Thymus (tissue), 11 donors: Measurements from ENCODE around the gene PAX7. TPM values are rescaled to one million over a fixed set of nuclear protein-coding genes. Genes with fewer than 3 reads are reported as not detected.

Experiments used
- DNase-seq, 9 donors: peaks; one replicate each; pipeline ENCODE4 v3.0.0-alpha.2; 2013; ENCODE audit warnings: low spot score in 9 of 9, low read depth in 6 of 9, missing footprints in 1 of 9
- H3K27ac ChIP-seq, 2 donors: one replicate each; pipeline ENCODE4 v1.5.1; 2013; ENCODE audit warnings: control low read depth in 1 of 2, low read depth in 1 of 2, low read length in 1 of 2, mild to moderate bottlenecking in 1 of 2, moderate library complexity in 1 of 2
- H3K27me3 ChIP-seq, 2 donors: one replicate each; pipeline ENCODE4 v1.5.1; 2013; ENCODE audit warnings: low read length in 1 of 2; ENCODE audit not compliant: control insufficient read depth in 2 of 2, insufficient read depth in 1 of 2
- H3K36me3 ChIP-seq, 2 donors: one replicate each; pipeline ENCODE4 v1.5.1; 2013; ENCODE audit warnings: low read length in 1 of 2, mild to moderate bottlenecking in 1 of 2, moderate library complexity in 1 of 2; ENCODE audit not compliant: control insufficient read depth in 2 of 2, insufficient read depth in 2 of 2
- H3K4me1 ChIP-seq, 2 donors: one replicate each; pipeline ENCODE4 v1.5.1; 2013; ENCODE audit warnings: low read length in 2 of 2; ENCODE audit not compliant: control insufficient read depth in 2 of 2, insufficient read depth in 2 of 2
- H3K4me3 ChIP-seq, 2 donors: one replicate each; pipeline ENCODE4 v1.5.1; 2013; ENCODE audit warnings: low read length in 2 of 2, control low read depth in 1 of 2, mild to moderate bottlenecking in 1 of 2
- H3K9me3 ChIP-seq, 2 donors: one replicate each; pipeline ENCODE4 v1.5.1; 2013; ENCODE audit warnings: low read length in 1 of 2, mild to moderate bottlenecking in 1 of 2; ENCODE audit not compliant: control insufficient read depth in 2 of 2, insufficient read depth in 1 of 2
- WGBS: extraction: QIAGEN DNeasy Blood & Tissue Kit; methylation state at CpG from one replicate; pipeline ENCODE4 v1.1.7; 2013; 5-methylcytosine and 5-hydroxymethylcytosine counted together
- polyA plus RNA-seq: library from polyadenylated mRNA; stranded (reverse); fragments of 200-250 nt; gene quantifications from one replicate; pipeline ENCODE4 v1.2.3, GENCODE V29; 2013
- total RNA-seq: library from RNA; stranded (reverse); fragments of 120-200 nt; gene quantifications from one replicate; pipeline ENCODE4 v1.2.4, GENCODE V29; 2013
- donor health status: healthy.

PAX7 gene
- total and polyA plus RNA-seq, 2 donors = 0.05 to 0.11 TPM

GRCh38 chr1:18638835-18639364, 8.3 kb downstream of the PAX7 start:
- Histone ChIP-seq H3K36me3 (no peaks in the 10 kb centered on the region), H3K27ac (no peak overlapping the region), H3K9me3 (peaks cover 1 to 12% of the 10 kb centered on the region in 2 donors), H3K4me3 (no peak overlapping the region), H3K27me3 (peaks cover 90 to 100% of the 10 kb centered on the region in 2 donors), H3K4me1 (peaks cover 9 to 49% of the 10 kb centered on the region in 2 donors)
- WGBS = 8% methylated on average over 6 of the region's 6 CpGs
- DNase-seq = no peak

DNA sequence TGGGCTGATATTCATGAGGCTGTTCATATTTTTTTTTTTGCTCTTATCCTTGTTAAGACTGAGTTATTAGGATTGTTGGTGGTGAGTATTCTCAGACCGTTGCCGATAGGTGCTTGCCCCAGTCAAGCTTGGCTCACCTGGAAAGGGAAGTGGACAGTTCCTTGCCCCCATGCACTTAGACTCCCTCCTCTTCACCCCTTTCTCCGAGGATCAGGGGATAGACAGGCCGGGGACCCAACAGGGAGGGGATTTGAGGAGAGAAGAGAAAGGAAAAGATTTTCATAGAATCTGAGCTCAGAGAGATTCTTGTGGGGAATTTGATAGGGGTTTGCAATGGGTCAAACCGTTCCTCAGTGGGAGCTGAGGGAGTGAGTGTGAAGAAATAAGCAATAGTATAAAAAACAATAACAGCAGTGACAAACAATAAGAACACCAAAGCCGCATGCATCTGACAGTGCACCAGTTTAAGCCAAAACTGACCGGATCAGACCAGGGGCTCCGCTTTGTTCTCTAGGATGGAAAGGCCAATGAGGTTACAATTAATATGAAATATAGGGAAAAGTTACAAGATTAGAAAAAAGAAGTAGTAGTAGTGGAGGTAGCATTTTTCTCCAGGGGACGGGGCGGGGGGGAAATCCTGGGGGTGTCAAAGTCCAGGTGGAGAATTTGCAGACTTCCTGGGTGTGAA, 8.9 kb downstream of the PAX7 start:
- peaks cover 90 to 100% of the 10 kb centered on the region in 2 donors for H3K27me3 ChIP-seq
- WGBS = 6% methylated on average over 10 of the region's 10 CpGs
- H3K36me3 ChIP-seq = no peaks in the 10 kb centered on the region
- H3K4me1 ChIP-seq = peaks cover 9 to 55% of the 10 kb centered on the region in 2 donors
- no peak overlapping the region for H3K4me3 ChIP-seq
- no peak overlapping the region for H3K27ac ChIP-seq
- DNase-seq = no peak
- H3K9me3 ChIP-seq = peaks cover 1 to 13% of the 10 kb centered on the region in 2 donors

DNA sequence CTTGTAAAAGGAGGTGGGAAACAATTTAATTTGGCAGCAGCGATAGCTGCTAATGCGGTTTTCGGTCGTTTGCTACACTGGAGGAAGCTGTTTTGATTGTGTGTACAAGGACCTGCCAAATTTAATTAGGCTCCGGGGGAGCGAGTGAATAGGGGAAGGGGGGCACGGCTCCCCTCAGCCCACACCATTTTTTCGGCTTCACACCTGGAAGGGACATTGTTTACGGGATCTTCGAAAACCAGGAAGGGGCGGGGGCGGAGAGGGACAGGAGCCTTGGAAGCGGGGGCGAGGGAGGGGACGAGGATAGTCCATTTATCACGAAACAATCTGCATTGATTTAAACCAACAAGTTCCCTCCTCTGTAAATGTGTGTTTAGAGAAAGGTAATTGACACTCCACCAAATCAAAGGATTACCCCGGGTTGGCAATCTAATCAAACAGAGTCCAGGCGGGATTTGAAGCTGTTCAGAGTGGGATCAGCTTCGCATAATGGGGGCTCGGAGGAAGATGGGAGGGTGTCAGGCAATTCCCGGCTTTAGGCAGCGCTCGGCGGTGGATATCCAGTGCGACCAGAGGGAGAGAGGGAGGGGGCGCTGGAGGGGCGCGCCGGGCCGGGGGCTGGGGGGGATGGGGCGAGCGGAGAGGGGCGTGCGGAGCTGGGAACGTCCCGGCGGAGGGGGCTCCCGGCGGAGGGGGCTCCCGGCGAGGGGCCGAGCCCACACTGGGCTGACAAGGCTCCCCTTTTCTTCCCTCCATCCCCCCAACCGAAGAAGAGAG, 9.8 kb downstream of the PAX7 start:
- WGBS = 6% methylated on average over 43 of the region's 43 CpGs
- Histone ChIP-seq H3K27me3 (peaks cover 85 to 100% of the 10 kb centered on the region in 2 donors), H3K4me3 (no peak overlapping the region), H3K4me1 (peaks cover 13 to 64% of the 10 kb centered on the region in 2 donors), H3K36me3 (no peaks in the 10 kb centered on the region), H3K9me3 (peaks cover 1 to 16% of the 10 kb centered on the region in 2 donors), H3K27ac (no peak overlapping the region)
- no peak for DNase-seq

GRCh38 chr1:18641005-18641941, 10.6 kb downstream of the PAX7 start:
- WGBS = 6% methylated on average over 49 of the region's 49 CpGs
- Histone ChIP-seq H3K27me3 (peaks cover 76 to 100% of the 10 kb centered on the region in 2 donors), H3K27ac (no peak overlapping the region), H3K36me3 (no peaks in the 10 kb centered on the region), H3K9me3 (peaks cover 0 to 16% of the 10 kb centered on the region in 2 donors), H3K4me3 (no peak overlapping the region), H3K4me1 (peaks cover 20 to 68% of the 10 kb centered on the region in 2 donors)
- no peak for DNase-seq

DNA sequence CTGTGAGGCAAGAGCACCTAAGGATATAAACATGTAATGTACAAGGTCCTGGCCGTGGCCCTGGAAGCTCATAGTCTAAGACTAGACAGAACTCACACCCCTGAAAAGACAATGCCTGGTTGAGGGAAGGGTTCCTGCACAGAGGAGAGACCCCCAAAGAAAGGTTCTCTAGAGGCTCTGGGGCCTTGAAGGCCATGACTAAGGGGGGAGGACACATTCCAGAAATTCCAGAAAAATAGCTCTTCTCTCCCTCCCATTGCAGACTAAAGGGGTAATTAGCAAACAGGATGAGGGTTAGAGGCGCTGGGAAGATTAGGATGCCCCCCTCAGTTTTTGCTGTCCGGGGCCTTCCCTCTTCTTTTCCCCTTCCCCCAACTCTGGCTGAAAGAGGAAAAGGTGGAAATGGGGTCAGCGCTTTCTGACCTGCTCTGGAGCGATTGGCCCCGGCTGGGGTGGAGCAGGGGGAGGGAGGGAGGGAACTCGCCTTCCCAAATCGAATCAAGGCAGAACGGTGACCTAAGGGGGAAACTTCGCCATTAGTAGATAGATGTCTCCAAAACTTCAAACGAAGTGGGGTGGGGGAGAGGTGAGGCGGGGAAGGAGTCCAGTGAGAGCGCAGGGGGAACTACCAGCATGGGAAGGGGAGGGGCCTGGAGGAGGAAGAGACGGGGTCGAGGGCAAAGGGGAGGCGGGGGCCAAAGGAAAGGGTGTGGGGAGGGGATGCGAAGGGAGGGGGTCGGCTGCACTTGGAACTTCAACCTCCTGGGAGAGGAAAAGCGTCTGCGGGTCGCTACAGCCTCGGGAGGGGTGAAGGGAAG, 11.8 kb downstream of the PAX7 start:
- H3K9me3 ChIP-seq = peaks cover 0 to 16% of the 10 kb centered on the region in 2 donors
- no peaks in the 10 kb centered on the region for H3K36me3 ChIP-seq
- no peak for DNase-seq
- peaks cover 66 to 98% of the 10 kb centered on the region in 2 donors for H3K27me3 ChIP-seq
- whole genome bisulfite sequencing = 4% methylated on average over 22 of the region's 22 CpGs
- H3K4me1 ChIP-seq = peaks cover 31 to 72% of the 10 kb centered on the region in 2 donors
- no peak overlapping the region for H3K27ac ChIP-seq
- peak overlapping the region; percentile 38 to 50 for H3K4me3 ChIP-seq

DNA sequence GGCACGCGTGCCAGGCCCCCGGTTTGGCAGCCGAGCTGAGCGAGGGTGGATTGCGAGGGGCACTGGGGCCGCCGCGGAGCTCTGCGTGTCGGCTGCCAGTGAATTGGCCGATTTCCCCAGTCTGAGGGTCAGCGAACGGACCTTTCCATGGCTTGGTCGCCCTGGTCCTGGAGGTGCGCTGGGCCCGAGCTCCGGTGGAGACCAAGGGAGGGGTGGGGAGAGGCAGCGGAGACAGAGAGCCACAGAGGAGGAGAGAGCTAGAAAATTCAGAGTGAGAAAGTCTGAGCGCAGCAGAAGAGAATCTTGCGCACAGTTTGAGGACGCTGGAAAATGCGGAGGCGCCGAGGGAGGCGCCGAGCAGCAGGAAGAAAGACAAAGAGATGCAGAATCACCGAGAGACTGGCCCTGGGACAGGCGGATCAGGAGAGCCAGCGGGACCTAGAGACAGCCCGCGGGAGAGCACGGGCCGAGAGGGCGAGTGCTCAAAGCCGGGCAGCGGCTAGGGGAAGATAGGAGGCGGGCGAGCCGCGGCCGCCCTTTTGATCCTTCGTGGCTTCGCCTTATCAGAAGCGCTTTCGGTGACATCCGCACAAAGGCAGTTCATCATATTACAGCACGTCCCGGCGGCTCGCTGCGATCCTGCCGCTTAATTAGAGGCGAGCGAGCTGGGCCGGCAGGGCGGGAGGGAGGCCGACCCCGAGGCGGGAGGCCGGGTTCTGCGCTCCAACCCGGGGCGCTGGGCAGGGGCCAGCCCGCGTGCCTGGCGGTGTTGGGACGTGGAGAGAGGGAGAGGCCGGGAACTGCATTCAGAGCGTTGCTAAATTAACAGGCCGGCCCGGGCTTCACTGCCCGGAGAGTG, 12.7 kb downstream of the PAX7 start:
- WGBS = 2% methylated on average over 73 of the region's 73 CpGs
- peak overlapping the region; percentile 38 to 50 for H3K4me3 ChIP-seq
- peak in 1 of 9 donors; percentile 68 for DNase-seq

DNA sequence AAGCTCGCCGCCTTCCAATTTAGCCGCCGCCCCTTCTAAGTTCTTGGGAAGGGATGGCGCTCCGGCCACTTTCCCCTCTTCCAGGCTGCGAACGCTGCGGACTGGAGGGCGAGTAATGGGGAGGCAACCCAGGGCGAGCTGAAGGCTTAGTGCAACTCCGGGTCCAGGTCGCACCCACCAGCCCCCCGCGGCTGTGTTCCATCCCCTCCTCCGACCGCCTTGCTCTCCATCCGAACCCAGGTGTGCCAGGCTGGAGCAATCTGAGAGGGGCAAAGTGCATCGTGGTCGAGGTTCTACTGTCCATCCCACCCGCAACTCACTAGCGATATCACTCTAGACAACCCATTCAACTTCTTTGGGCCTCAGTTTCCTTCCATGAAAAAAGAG, 13.4 kb downstream of the PAX7 start:
- Histone ChIP-seq H3K4me3 (peak overlapping the region; percentile 38 to 50), H3K36me3 (no peaks in the 10 kb centered on the region), H3K9me3 (peaks cover 0 to 16% of the 10 kb centered on the region in 2 donors), H3K27me3 (peaks cover 51 to 96% of the 10 kb centered on the region in 2 donors), H3K4me1 (peaks cover 36 to 76% of the 10 kb centered on the region in 2 donors), H3K27ac (no peak overlapping the region)
- DNase-seq = no peak
- WGBS = 6% methylated on average over 22 of the region's 22 CpGs

More for the DNA sequence above, 12.7 kb downstream of the PAX7 start:
- Histone ChIP-seq H3K27ac (peak overlapping the region in 1 of 2 donors; percentile 32), H3K9me3 (peaks cover 0 to 16% of the 10 kb centered on the region in 2 donors), H3K36me3 (no peaks in the 10 kb centered on the region), H3K27me3 (peaks cover 57 to 96% of the 10 kb centered on the region in 2 donors), H3K4me1 (peaks cover 36 to 77% of the 10 kb centered on the region in 2 donors)
